Measurements from ENCODE around the gene RCVRN. TPM values are rescaled to one million over a fixed set of nuclear protein-coding genes. Genes with fewer than 3 reads are reported as not detected.

RCVRN gene
- total and polyA plus RNA-seq, 9 donors, result 0.22 to 0.82 (median 0.40) TPM; not detected in 6

DNA sequence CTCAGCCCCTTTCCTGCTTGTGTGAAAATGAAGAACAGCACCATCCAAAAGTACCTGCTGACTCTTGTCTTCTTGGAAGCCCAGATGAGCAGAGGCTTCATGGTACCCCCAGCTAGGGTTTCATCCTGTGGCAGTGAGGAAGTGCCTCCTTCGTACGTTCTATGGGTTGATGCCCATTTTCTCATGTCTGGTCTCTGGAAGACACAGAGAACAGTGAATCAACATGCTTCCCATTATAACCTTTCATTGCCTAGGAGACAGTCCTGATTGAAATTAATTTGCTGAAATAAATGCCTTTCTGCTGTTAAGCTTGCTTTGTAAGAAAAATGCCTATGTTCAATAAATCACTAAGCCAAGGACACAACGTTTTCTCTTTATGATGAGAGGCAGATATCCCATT lies 36.5 kb downstream of the RCVRN start:
- TF ChIP-seq, protein P1, sequence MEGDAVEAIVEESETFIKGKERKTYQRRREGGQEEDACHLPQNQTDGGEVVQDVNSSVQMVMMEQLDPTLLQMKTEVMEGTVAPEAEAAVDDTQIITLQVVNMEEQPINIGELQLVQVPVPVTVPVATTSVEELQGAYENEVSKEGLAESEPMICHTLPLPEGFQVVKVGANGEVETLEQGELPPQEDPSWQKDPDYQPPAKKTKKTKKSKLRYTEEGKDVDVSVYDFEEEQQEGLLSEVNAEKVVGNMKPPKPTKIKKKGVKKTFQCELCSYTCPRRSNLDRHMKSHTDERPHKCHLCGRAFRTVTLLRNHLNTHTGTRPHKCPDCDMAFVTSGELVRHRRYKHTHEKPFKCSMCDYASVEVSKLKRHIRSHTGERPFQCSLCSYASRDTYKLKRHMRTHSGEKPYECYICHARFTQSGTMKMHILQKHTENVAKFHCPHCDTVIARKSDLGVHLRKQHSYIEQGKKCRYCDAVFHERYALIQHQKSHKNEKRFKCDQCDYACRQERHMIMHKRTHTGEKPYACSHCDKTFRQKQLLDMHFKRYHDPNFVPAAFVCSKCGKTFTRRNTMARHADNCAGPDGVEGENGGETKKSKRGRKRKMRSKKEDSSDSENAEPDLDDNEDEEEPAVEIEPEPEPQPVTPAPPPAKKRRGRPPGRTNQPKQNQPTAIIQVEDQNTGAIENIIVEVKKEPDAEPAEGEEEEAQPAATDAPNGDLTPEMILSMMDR (IDR thresholded peaks at IDR 0.05), result no peak
- TF ChIP-seq EP300 (IDR thresholded peaks at IDR 0.05), result no peak
- TF ChIP-seq POLR2A (IDR thresholded peaks at IDR 0.05), result no peak

DNA sequence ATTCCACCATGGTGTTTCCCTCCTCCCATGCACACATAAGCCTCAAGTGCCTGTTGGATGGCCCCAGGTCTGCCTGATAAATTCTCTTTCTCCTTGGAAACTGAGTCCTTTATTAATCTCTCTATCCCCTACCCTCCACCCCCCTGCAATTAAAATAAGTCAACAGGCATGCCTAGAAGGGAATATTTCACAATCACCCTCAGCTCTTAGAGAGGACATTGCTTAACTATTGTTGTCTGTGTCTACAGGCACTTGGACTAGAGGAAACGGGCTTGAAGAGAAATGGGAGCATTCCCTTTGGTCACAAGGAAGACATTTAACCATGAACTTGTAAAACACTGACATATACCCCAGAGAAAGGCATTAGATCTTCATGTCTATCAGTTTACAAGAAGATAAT lies 39.5 kb downstream of the RCVRN start:
- WGBS, 3 donors, result 57 to 73% (median 58%) methylated on average over 1 of the region's 1 CpG
- Histone ChIP-seq H3K27ac (no peak overlapping the region), H3K9me3 (no peaks in the 10 kb centered on the region), H3K27me3 (no peaks in the 10 kb centered on the region), H3K4me3 (no peak overlapping the region), H3K36me3 (no peaks in the 10 kb centered on the region), H3K4me1 (ENCODE audit: insufficient read depth) (no peaks in the 10 kb centered on the region)
- TF ChIP-seq, protein P1 (IDR thresholded peaks at IDR 0.05), result no peak
- TF ChIP-seq EP300 (IDR thresholded peaks at IDR 0.05) (no peak), POLR2A (IDR thresholded peaks at IDR 0.05) (no peak)
- intact Hi-C loops (cut with DNase I), result no loop called here
- no peak for DNase-seq

More for the DNA sequence above, 36.5 kb downstream of the RCVRN start:
- Histone ChIP-seq H3K4me3 (no peak overlapping the region), H3K4me1 (ENCODE audit: insufficient read depth) (no peaks in the 10 kb centered on the region), H3K27ac (no peak overlapping the region), H3K36me3 (no peaks in the 10 kb centered on the region), H3K9me3 (no peaks in the 10 kb centered on the region), H3K27me3 (no peaks in the 10 kb centered on the region)
- 58 to 60% (median 59%) methylated on average over 3 of the region's 3 CpGs for whole genome bisulfite sequencing, 3 donors
- DNase-seq, result no peak
- intact Hi-C loops (cut with DNase I), result no loop called here

DNA sequence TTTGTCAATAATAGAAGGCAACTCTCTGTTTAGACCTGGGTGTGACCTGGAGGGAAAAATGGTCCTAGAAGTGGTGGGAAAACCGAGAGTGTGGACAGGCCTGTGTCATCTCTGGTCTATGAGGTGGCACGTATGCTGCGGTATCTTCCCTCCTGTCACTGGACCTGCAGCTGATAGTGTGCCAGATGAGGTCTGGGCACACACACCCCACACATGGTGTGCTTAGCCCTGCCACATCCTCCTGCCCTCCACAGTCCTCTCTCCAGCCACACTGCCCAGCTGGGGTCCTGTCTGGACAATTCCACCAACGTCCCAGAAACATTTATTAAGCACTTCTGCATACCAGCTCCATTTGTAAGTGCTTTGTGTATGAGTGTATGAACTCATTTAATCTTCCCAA lies 42.1 kb downstream of the RCVRN start:
- intact Hi-C loops (cut with DNase I), result no loop called here

DNA sequence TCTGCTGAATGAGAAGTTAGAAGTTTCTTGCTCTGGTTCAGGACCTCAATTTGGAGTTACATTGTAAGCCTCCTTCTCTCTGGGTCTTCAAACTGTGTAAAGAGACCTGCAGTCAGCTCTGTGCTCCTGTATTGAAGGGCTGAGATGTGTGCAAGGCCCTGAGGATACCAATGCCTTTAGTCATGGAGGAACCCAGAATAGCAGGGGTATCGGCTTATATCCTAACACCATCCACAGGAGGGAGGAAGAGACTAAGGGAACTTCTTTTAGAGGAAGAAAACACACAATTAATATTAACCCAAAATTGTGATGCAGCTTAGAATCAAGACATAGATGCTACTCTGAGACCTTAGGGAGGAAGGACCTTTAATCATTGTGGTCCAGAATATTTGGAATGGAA lies 42.9 kb downstream of the RCVRN start:
- no peak for TF ChIP-seq POLR2A (IDR thresholded peaks at IDR 0.05)
- TF ChIP-seq, protein P1 (IDR thresholded peaks at IDR 0.05), result no peak
- TF ChIP-seq EP300 (IDR thresholded peaks at IDR 0.05), result no peak
- Histone ChIP-seq H3K9me3 (no peaks in the 10 kb centered on the region), H3K27ac (no peak overlapping the region), H3K36me3 (no peaks in the 10 kb centered on the region), H3K4me3 (no peak overlapping the region), H3K4me1 (ENCODE audit: insufficient read depth) (no peaks in the 10 kb centered on the region), H3K27me3 (no peaks in the 10 kb centered on the region)
- intact Hi-C loops (cut with DNase I), result no loop called here
- WGBS, 3 donors, result 76 to 83% (median 77%) methylated on average over 1 of the region's 1 CpG
- no peak for DNase-seq

More for the DNA sequence above, 42.1 kb downstream of the RCVRN start:
- no peaks in the 10 kb centered on the region for H3K36me3 ChIP-seq
- no peak for DNase-seq
- no peaks in the 10 kb centered on the region for H3K9me3 ChIP-seq
- TF ChIP-seq EP300 (IDR thresholded peaks at IDR 0.05) (no peak), POLR2A (IDR thresholded peaks at IDR 0.05) (no peak)
- TF ChIP-seq, protein P1 (IDR thresholded peaks at IDR 0.05), result no peak
- H3K27me3 ChIP-seq, result no peaks in the 10 kb centered on the region
- H3K27ac ChIP-seq, result no peak overlapping the region
- H3K4me1 ChIP-seq (ENCODE audit: insufficient read depth), result no peaks in the 10 kb centered on the region
- WGBS, 3 donors, result 72 to 76% (median 76%) methylated on average over 4 of the region's 4 CpGs
- H3K4me3 ChIP-seq, result no peak overlapping the region

Measured in ovary (tissue), 9 donors.